H1 (cell line): Measurements from ENCODE around the gene HSPA4. TPM values are rescaled to one million over a fixed set of nuclear protein-coding genes. Genes with fewer than 3 reads are reported as not detected.

ENCODE experiments used
- CTCF ChIP-seq, 3 experiments: IDR thresholded peaks; 1 replicate in 2 of 3; 2 replicates in 1 of 3; pipeline versions ENCODE4 v1.5.1 to v1.6.1; 2011; ENCODE audit warnings: low read length in 3 of 3, mild to moderate bottlenecking in 3 of 3, inconsistent platforms in 2 of 3, low read depth in 1 of 3, moderate library complexity in 1 of 3; ENCODE audit not compliant: insufficient read depth in 1 of 3; ENCODE audit errors: control extremely low read depth in 1 of 3
- SP4 ChIP-seq: IDR thresholded peaks from 2 replicates; pipeline ENCODE4 v1.6.1; 2012; ENCODE audit warnings: low read length, inconsistent platforms
- polyA plus RNA-seq, 7 experiments: library from polyadenylated mRNA; depleted of rRNA in 3 of 7; stranded (reverse) in 5 of 7; unstranded in 2 of 7; fragments of >200 nt in 5 of 7; fragments of 200-250 nt in 2 of 7; gene quantifications; 1 replicate in 5 of 7; 2 replicates in 1 of 7; 4 replicates in 1 of 7; pipeline versions ENCODE4 v1.2.1 to v1.2.3, GENCODE V29; 2011 to 2013; ENCODE audit warnings: missing spikeins in 2 of 7, mixed read lengths in 2 of 7
- total RNA-seq: library from RNA; stranded (reverse); fragmentation: NEBNext Ultra II Directional; extraction: Animal tissue kit (Norgen Biotek cat#: 25700); gene quantifications from 2 replicates; pipeline ENCODE4 v1.2.1, GENCODE V29; 2021

HSPA4 gene
- total and polyA plus RNA-seq, 2 of the 8 experiments (the other 6 are each of a cell fraction or from before 2014, with no cell fraction given): 28.9 to 445 TPM

GRCh38 chr5:133110709-133111108 is 58.9 kb downstream of the HSPA4 start (continued):
- TF ChIP-seq CTCF (IDR thresholded peaks at IDR 0.05; ENCODE audit: control extremely low read depth in 1 of 3, insufficient read depth in 1 of 3, low read depth in 1 of 3, low read length in 3 of 3) (no peak), SP4 (no peak)
- TF ChIP-seq, all 59 proteins: peak for 0
